CD4-positive, alpha-beta T cell treated with Interleukin-21 for 1 hour (primary cell): Measurements from ENCODE around the gene IQCM.

ENCODE experiments used
- DNase-seq: peaks from one replicate; pipeline ENCODE4 v3.0.0-alpha.2; 2020

IQCM gene

DNA sequence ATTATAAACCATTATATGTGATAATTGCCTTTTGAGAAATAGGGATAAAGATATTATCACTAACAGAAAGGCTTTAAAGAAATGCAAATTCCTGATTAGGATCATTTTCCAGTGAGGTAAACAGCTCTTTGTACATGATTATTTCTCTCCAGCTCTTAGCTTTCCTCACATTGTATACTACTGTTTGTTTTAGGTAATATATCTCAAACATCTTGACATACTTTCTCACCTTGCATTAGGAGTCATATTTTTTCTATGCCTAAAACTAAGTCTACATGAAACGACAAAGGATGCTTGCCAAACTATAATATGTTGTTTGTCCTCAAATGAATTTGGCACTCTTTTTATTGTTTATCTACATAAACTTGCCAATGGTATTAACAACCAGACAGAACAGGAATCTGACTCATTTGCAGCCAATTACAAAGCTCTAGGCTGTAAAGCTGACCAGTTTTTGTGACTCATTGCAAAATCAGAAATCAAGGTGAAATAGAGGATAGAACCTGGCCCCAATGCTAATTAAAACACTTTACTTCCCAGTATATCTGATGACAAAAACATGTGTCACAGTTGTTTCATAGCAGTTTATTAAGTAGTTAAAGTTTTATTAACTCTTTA lies 107.0 kb downstream of the IQCM start:
- no peak for DNase-seq

DNA sequence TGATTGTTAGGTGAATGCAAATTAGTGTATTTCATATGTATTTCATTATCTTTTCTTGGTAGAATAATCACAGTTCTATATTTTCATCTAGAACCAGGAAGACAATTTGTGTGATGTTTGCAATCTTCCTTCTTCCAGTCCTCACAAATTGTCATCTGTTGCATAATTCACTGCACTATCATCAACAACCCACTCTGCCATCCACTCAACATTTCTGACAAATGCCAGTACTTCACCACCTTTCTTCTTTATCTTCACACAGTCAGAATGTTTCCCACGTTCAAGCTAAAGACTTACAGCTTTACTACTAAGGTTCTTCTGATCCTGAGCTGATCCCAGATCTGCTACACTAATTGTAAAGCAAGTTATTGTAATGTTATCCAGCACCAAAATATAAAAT lies 107.8 kb downstream of the IQCM start:
- DNase-seq: no peak

DNA sequence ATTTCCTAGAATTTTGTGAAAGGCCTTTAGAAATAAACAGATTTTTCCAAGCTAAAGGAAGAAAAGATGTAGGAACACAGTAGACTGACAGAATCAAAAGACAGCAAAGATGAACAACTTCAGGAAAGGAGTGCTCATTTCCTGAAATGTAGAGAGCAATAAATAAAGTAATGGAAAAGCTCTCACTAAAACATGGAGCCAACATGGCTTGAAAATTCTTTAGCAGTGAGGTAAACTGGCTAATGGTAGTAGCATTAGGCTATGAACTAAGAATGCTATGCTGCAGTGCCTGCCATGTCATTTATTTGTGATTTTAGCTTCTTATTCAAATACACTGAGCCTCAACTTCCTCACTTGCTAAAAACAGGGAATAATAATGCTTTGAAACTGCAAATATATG lies 108.7 kb downstream of the IQCM start:
- no peak for DNase-seq

DNA sequence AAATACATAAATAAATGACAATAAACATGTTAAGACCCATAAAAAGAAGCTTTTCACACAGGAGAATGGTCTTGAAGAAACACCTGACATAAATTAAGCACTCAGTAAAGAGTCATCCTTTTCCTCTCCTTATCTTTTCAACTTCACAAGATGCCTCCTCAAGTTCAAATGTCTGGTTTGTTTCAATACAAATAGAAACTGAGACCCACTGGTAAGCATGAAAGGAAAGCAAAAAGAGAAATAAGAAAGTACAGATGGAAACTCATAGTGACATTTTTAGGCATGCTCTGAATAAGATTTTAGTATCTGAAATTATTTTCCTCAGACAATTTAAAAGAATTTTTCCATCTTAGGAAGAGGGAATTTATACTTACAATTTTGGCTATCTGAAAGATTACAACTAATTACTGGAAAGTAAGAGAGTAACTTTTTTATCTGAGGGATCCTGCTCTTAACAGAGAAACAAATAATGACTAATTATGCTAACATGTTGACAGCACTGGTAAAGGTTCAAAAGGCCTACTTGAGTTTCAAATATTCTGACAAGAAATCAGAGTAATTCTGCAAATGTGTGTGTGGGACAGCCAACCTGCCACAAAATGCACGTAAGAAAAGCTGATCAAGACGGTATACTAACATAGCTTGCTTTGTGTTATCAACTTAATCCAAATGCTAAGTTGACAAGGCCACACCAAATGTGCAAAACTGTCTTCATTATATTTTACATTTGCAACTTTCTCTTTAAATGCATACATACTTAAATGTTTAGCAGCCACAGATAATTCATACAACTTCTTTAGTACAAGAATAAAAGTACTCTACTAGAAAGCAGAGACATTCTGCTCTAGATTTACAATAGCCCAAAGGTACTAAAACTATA lies 113.0 kb downstream of the IQCM start:
- no peak for DNase-seq

DNA sequence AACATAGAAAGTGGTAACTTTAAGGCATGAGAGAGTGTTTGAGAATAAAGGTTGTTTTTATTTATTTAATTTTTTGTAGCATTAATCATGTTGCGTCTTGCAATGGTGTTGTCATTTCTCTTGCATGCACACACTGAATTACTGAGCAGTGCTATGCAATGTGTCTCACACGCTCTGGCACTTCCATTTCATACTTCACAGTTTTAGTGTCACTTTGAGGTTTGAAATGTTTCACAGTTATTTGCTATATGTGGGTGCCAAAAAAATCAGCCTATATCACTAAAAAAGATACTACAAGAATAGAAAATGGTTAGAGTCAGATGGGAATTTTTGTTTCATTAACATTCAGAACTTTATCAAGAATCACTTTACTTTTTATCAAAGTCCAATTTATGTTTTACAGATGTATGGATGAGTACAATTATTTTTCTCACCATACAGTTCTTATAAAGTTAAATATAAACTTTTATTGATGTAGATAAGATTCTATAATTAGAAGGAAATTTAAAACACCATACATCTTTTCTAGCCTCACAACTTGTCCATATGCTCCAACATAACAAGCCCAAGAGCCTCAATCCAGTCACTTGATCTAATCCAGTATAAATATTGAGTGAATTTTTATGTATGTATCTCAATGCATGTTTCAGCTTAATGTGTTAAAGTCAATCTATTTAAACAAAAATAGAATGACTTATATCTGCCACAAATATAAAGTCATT lies 114.0 kb downstream of the IQCM start:
- DNase-seq: no peak

DNA sequence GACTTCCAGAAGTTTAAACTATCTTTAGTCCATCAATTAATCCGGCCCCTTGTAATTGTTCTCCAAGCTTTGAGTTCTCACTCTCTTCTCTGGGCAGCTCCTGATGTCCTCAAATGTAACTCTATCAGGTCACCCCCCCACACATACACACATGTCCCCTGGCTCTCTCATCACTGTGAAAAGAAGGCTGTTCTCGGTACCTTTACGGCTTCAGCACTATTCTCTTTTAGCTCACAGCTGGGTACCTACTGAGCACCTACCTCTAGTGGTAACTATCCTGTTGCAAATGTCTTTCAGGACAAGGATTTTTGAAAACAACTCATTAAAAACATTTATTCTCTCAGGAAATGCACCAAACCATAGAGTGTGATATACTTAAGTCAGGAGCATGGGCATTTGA lies 115.4 kb downstream of the IQCM start:
- no peak for DNase-seq

DNA sequence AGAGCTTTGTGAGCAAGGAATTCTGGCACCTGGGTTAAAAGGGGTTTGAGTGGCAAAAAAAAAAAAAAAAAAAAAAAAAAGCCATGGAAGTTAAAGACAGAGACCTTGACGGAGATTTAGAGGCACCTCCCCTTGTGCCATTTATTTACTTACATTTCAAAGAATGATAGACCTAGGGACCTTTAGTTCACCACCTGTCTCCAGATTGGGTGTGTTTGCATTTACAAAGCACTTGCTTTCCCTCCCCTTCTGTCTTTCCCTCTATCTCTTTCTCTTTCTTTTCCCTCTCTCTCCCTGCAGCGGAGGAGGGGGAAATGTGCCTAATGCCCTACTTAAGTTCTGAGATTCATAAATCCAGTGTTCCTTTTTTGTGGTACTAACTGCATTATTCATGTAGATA lies 116.0 kb downstream of the IQCM start:
- no peak for DNase-seq

DNA sequence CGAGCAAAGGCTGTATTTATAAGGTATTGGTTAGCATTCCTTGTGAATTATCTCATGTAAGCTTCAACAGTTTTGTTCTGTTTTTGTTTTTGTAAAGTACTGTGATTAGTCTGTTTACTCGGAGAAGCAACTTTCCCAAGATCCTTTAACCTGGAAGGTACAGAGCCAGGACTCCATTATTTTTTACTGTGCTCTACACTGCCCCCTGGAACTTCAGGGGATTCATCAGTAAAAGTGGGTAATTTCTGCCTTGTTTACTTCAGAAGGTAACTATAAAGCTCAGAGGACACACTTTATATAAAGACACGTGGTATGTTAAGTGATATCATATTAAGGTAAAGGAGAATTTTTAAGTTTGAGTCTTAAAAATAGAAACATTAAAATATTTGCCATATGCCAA lies 124.9 kb downstream of the IQCM start:
- no peak for DNase-seq

DNA sequence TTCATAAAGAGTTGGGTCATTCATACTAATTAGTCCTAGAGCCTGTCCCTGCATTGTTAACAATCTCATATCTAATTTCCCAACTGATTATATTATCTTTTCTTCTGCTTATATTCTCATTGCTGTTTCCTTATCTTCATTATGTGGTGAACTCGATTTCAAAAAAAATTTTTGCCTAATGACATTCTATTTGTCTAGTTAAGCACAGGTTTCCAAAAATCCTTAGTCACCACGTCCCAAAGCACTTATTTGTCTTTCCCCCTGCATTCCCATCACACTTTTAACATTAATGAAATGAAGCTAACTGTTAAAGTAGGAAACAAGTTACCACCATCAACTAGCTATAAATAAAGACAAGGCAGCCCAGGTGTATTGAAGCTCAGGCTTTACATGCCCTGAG lies 131.1 kb downstream of the IQCM start:
- no peak for DNase-seq

DNA sequence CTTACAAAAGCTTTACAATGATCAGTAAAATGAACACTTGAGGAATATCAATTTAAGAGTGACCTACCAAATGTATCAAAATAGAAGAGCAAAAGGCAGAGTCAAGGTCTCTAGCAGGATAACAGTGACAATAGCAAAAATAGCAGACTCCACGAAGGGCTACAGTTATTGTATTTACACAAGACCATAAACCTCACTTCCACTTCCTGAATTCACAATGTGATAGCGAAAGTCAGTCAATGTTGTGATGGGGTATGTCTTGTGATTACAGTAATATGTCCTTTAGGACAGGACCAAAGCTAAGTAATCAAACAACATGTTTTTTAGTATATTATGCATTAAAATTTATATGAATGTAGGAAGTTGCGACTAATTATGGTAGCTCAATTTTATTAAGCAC lies 139.6 kb downstream of the IQCM start:
- DNase-seq: no peak

DNA sequence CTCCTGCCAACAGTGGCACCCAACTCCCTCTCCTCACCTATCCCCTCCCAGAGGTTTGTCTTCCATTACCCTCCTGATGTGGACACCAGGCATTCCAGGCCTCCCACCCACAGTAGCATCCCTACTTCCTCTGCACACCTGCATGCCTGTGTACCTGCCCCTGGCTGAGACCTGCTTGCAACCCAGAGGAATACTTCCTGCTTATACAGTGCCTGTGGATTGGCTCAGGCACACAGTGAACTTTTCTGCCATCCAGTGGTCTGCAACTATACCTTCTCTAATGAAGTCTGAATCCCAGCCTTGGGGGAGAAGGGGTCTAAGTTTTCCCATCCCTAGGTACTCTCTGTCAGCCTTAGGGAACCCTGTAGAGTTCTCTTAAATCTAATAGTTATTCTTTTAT lies 169.9 kb downstream of the IQCM start:
- DNase-seq: no peak

DNA sequence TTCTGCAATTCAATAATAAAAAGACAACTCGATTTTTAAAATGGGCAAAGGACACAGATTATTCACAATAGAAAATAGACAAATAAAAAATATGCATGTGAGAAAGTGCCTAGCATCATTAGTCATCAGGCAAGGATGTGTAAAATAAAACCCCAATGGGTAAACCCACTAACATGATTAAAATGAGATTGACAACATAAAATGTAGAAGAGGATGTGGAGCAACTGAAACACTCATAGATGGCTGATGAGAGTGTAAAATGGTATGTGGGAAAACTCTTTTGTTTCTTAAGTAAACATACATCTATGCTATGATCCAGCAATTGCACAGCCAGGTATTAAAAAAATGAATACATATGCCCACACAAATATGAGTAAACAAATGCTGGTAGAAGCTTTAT lies 177.6 kb downstream of the IQCM start:
- no peak for DNase-seq

DNA sequence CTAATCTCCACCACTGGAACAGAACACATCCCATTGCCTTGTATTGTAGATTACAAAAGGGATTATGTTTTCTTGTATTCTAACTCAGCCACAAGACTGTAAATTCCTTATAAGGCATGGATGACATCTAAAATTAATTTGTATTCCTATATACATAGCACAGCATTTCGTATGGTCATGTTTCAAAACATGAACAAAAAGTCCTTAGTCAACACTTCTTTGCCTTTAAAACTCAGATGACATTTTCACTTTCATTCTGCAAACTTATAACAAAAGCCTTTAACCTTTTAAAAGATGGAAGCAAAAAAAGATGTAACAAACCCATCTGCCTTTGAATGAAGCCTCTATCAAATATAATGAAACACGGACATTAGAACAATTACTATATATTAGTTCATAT lies 181.3 kb downstream of the IQCM start:
- no peak for DNase-seq

DNA sequence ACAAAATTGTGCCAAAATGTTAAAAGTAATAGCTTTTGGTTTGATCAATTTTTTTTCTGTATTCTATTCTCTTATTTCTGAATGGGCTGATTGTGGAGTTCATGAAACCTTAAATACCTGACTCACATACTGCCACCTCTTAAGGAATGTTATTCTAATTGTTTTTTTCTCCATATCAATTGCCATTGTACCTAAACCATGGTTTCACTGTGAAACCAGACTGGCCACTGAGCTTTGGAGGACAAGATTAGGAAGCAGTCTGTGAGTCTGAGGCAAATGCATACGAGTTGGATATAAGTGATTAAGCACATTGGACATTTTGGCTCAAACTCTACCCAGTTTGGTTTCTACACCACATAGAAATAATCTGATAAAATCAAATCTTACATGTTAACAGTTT lies 184.0 kb downstream of the IQCM start:
- no peak for DNase-seq

DNA sequence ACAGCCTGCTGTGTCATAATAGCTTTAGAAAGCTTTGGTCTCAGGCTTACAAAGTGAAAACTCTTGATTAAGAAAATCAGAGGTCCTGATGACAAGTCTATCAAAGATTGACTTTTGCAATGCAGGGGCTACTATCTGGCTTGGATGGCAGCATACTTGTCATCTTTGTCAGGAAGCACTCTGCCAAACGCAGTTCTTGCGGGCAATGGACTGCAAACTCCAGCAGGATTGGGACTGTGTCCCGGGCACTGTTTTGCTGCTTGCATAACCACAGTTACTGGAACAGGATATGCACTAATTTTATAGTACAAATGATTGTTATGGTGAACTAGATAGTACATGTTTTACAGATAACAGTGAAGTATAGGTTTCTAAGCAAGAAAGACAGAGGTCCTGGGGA lies 185.6 kb downstream of the IQCM start:
- DNase-seq: no peak

DNA sequence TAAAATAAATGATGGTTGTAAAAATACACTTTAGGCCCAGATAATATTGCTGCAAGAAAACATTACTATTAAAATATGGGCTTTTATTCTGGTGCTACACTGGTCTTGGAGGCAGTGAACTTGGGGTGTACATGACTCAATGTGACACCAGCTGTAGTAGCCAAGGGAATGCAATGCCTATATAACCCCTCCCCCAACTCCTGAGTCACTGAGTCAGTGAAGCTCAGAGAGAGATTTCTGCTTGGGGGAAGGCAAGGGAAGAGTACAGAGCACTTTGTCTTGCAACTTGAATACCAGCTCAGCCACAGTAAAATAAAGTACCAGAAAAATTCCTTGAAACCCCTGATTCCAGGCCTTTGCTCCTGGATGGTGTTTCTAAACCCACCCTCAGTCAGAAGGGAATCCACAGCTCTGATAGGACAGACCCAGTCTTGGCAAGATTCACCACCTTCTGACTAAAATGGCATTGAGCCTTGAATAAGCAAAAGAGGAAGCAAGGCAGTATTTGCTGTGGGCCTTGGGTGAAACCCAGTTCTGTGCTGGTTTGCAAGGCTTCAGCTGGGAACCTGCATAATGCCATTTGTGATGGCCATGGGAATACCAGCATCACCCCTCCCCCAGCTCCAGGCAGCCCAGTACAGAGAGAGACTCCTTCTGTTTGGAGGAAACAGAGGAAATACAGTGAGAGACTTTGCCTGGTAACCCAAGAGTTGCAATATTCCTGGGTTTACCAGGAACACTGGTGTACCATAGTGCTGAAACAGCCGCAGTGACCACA lies 209.9 kb downstream of the IQCM start:
- no peak for DNase-seq

DNA sequence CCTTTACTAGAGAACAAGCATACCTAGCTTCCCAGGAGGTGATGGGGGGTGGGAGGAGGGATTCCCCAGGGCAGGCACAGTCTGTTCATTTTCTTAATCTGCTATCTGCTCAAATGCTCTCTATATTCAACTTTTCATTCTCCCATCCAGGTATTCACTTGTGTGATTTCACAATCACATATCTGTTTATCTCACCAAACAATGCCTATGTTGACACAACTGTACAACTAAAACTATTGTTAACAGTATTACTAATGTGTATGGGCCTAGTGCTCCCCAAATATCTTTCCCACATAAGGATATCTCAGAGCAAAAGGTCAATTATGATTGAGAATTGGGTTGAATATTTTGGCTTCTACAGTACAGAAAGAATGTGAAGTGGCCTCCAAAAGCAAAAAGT lies 210.8 kb downstream of the IQCM start:
- no peak for DNase-seq

DNA sequence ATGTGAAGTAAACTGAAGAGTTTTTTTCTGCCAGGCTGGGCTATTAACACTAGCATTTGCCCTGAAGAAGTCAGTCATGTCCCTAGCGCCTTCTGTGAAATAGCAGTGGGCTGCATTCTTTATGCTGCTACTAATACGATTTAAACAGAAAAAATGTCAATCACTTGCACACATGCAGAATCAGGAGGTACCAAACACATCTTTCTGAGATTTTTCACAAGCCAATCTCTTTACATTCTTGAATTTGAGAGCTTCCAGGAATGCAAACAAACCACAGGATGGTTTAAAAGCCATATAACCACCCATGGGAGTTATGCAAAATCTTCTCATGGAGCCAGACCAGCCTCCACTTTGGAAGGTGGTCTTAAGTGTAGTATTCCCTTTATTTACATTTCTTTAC lies 220.1 kb downstream of the IQCM start:
- no peak for DNase-seq

DNA sequence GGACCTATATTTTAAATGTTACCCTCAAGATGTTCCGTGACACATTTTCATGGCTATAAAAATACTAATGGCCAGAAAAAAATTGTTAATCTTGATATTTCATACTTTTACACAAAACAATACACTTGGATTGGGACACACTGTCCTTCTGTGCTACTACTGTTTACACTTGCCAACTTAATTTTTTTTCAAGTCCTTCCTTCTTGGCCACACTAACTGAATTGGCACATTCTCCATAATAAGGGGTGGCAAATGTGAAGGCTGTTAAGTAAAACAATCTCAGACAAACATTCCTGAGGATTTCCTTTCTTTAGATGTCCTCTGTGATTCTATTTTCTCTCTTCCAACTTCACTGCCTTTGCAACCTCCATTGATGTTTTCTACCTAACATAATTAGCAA lies 225.8 kb downstream of the IQCM start:
- no peak for DNase-seq

DNA sequence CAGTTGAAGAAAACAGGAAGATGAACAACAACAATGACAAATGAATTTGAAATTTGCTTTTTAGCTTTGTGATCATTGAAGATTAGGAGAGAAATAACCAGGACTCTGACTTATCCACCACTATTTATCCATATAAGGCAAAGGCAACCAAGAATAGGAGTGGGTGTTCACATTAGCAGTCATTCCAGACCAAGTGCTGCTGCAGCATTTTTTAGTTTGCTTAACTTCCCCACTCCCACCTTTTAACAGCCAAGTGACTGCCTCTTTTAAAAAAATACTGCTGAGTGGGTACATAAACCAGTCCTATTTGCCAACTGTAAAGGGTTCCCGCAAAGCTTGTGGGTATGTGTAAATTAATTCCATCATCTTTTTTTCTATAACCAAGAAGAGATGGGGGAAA lies 230.9 kb downstream of the IQCM start:
- DNase-seq: no peak

DNA sequence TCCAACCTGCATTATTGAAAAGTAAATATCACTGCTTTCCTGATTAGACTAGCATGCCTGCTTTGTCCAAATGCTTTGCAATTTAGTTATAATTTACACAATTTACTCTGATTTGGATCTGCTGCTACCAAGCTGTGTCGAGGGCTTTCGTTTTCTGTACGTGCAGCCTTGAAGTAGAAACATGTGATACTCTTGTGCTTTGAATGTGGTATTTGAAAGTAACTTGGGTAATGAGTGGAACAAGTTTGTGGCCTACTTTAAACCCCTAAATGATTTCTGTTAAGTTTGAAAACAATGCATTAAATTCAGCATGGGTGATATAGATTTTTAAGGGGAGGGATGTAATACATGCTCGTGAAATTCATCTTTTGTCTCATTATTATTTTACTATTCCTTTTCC lies 240.7 kb downstream of the IQCM start:
- DNase-seq: no peak

DNA sequence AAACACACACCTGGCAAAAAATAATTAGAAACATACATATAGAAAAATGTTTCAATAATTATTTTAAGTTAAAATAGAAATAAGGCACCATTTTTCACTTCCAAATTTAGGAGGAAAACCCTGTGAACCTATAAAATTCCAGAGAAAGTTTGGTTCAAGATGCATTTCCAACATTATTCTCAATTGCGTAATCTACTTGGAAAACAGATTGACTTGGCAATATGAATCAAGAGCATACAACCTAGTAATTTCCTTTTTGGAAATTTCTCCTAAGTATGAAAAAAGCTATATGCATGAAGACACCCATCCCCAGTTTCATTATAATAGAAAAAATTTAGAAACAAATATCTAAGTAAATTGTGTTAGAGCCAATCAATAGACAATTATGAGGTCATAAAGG lies 242.9 kb downstream of the IQCM start:
- DNase-seq: no peak

DNA sequence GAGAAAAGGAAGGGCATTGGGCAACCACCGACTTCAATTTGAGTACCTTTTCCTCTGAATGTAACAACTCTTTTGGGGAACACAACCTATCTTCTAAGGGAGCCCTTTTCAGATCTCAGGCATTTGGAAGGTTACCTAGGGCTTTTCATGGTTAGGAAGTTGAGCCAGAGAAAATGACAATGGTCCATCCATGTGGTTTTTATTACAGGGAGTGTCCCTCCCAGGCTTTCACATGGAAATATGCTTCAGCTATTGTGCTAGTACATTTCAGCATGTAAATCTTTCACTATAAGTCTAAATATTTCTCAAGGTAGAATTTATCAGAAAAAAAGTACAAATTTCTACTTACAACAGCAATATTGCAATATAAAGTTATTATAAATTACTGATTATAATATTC lies 259.8 kb downstream of the IQCM start:
- no peak for DNase-seq
